T-helper 1 cell (primary cell): ENCODE results near the gene SETD1A.
A peak's percentile ranks its signal among the peaks of the same experiment; 100 is the strongest.
"Not testable (repeated sequence)": the region's sequence is repeated elsewhere in the genome, so short reads cannot be mapped to it uniquely, and the experiment has no call there.

Experiments used
- DNase-seq, 5 donors: peaks; one replicate each; pipeline ENCODE4 v3.0.0-alpha.2; 2012 to 2020

SETD1A gene

DNA sequence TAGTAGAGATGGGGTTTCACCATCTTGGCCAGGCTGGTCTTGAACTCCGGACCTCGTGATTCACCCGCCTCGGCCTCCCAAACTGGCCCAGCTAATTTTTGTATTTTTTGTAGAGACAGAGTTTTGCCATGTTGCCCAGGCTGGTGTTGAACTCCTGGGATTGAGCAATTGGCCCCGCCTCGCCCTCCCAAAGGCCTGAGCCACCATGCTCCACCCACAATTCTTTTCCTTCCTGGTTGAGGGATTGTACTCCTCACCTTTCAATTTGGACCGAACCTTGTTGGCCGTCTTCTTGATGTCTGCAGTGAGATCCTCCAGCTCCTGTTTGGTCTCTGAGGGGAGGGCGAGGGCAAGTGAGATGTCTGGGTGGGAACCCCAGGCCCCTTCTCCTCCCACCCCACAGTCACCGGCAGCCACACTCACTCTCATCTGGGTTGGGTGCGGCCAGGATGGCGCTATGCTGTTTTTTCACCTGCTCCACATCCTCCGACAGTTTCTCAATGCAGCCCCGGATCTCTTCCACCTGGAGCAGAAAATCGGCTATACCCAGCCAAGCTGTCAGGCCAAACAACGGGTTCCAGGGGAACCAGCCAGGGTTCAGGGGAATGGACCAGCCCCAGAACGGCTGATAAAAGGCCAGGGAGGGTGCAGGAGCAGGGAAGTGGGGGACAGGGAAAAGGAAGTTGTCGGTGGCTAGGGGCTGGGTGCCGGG is 43.3 kb downstream of the SETD1A start:
- no peak for DNase-seq

DNA sequence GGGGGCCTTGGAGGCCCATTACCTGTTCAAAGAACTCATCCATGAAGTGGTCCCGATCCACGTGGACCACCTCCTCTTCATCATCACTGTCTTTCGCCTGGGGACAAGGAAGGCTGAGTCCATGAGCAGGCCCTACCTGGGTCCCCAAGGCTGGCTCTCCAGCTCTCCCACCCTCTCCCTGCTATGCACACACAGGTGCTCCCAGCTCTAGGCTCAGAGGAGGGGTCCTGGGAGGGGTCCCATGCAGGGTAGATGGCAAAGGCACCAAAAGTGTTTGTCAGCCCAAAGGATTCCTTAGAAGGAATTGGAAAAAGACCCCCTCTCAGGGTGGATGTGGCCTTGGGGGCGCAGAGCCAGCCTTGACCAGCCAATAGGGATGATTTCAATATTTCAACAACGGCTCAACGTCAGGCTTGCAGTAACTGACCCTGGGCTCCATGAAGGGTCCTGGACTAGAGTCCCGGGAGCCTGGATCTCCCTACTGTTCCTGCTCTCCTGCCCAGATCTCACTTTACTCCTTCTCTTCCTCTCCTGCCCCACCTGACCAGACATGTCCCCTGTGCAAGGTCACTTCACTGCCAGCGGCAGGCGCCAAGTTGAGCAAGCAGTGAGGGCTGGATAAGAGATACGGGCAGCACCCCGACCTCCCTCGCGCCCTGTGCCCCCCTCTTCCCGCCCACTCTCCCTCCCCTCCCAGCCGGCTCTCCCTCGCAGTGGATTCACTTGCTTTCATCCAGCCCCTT is 44.1 kb downstream of the SETD1A start:
- DNase-seq = no peak

DNA sequence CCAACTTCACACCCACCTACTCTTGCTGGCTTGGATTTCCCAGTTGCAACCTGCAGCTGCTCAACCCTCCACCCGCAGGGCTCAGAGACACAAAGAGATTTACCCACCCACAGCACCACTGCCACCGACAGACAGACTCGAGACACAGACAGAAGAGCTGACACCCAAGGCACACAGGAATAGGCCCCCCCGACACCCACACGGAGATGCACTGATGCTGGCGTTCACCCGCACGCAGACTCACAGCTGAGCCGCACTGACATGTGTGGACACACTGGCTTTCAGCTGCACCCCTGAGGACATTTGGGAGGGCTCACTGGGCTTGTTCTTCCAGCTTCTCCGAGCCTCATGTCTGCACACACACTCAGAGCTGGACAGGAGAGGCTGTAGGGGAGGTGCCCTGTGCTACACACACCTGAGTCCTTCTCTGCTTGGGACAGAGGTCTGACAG is 44.7 kb downstream of the SETD1A start:
- DNase-seq = no peak

DNA sequence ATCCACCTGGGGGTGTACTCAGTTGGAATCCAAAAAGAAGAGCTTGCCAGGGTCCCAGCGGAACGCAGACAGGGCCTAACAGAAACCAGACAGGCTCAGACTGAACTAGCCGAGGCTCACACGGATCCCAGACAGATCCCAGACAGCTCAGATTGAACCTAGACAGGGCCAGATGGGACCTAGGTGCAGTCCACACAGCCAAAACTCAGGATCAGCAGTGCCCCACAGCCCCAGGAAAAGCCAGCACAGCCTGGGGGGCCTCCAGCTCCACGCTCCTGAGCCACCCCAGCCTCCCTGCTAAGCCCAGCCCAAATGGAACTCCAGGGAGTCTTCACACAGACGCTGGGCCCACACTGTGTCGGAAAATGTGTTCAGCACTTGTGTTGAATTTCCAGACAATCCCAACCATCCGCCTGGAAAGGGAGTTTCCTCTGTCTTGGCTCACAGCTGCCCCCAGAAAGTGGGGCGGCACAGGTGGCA is 45.3 kb downstream of the SETD1A start:
- no peak for DNase-seq

DNA sequence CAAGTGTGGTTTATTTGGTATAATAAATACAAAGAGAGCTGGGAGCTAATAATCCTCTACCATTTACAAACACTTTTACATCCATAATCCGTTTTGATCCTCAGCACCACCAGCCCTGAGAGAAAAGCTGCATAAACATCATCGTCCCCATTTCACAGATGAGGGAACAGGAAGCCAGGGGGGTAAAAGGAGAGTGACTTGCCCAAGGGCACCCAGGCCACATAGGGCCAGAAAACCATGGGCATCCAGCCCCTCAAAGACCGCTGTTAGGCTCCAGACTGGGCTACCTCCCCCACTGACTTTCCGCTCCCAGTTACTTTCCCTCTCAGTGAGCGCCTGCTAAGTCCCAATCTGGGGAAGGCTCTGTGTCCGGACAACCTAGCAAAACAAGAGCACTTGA is 46.2 kb downstream of the SETD1A start:
- no peak for DNase-seq

DNA sequence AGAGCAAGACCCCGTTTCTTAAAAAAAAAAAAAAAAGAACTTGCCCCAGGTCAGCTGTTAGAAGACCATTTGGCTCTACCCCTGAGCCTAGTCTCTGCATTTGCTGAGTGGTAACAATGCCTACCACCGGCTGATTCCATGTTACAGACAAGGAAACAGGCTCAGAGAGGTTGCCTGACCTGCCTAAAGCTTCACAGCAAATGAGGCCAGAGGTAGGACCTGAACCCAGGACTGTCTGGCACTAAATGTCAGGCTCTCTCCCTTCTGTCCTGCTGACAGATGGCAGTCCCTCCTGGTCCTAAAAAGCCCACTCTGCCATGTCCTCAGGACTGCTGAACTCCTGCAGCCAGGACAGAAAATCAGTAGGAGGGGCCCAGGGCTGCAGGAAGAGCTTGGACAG is 47.1 kb downstream of the SETD1A start:
- DNase-seq = no peak

DNA sequence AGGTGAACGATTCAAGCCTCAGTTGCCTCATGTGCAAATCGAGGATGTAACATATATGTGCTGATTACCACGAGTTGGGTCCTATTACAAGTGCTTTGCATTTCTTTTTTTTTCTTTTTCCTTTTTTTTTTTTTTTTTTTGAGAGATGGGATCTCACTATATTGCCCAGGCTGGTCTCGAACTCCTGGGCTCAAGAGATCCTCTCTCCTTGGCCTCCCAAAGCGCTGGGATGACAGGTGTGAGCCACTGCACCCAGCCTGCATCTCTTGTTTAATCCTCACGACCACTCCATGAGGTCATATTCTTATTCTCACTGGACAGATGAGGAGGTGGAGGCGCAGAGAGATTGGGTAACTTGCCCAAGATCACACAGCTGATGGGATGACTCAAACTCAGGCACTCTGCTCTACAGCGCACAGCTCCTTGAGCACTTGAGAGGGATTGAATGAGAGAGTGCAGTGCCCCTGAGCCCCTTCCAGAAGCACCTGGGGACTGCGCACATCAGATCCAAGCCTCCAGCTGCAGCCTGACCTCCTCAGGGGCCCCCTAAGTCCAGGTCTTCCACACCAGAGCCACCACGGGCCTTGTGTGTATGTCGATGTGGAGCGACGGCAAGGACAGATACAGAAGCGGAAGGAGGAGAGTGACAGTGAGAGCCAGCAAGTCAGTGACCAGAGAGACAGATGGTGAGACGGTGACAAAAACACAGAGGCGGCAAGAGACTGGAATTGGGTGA is 48.0 kb downstream of the SETD1A start:
- no peak for DNase-seq

DNA sequence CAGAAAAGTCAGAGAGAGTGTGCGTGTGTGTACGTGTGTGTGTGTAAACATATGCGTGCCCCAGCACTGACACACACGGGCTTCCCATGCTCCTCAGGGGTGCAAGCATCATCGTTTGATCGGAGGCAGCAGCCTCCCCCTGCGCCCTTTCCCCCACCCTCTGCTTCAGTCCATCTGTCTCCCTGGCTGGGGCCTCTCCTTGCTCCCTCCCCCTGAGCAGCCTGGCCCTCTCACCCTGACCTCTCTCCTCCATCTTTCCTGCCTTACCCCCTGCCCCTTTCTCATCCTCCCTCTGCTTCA is 48.5 kb downstream of the SETD1A start:
- DNase-seq = no peak

DNA sequence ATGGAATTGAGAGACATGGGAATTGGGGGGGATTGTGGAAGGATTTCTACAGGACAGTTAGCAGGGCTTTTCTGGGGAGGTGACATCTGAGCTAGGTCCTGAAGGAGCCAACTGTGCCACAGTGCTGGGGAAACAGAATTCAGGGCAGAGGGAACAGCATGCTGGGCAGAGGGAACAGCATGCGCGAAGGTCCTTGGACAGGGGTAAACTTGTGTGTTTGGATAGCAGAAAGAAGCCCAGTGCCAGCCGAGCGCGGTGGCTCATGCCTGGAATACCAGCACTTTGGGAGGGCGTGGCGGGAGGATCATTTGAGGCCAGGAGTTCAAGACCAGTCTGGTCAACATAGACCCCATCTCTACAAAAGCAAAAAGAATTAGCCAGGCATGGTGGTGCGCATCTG is 49.0 kb downstream of the SETD1A start:
- DNase-seq = no peak

DNA sequence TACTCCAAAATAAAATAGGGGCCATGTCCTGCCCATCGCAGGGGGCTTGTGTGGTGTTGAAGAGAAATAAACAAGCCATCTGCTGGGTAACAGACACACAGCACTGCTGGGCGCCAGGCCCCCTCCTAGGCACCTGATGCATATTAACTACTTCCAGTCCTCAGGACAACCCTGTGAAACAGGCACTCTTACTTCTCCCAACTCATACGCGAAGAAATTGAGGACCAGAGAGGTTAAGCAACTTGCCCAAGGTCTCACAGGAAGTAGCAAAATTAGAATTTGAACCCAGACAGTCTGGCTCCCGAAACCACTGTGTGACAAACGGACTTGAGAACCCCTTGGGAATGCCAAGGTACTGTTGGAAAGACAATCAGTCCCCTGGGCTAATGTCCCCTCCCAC is 50.1 kb downstream of the SETD1A start:
- no peak for DNase-seq

DNA sequence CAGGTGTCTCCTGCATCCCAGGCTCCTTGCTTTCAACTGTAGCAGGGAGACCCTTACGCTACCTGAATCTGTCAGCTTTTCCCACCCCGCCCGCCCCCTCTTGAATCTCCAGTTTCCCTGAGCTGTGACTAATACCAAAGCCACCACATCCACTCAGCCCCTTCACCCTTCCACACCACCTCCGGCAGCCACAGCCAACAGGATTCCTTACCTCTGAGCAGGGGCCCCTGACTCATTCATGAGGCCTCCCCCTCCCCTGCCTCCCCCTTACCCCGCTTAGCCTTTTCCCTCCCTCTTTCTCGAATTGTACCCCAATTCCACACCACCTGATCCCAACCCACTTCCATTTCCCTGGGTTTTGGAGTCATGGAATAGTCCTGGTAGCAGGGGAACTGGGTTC is 50.6 kb downstream of the SETD1A start:
- DNase-seq = no peak

DNA sequence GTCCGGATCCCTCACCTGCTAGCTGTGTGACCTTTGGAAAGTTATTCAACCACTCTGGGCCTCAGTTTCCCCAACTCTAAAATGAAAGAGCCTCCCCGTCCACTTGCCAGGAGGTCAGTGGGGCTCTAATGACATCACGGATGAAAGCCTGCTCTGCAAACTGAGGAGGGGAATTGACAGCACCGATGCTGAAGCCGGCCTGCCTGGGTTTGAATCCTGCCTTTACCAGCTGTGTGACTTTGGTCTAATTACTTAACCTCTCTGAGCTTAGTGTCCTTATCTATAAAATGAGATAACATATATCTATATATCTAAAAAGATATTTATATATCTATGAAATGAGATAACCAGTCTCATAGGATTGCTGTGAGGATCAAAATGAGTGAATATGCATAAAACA is 51.0 kb downstream of the SETD1A start:
- DNase-seq = no peak

DNA sequence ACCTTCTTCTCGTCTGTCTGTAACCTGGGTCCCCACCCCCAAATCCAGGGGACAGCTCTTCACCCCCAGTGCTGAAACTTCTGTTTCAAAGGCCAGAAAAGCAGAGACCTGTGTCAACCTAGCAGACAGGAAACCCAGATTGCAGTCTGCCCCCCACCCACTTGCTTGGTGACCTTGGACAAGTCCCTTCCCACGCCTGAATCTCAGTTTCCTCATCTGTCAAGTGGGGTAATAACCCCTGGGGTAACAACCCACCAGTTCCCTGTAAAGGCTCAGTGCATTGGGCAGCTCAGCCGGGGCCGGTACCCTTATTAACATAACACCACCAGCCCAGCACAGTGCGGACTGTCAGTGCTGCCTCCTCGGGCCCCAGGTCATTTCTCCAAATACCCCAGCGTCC is 51.6 kb downstream of the SETD1A start:
- no peak for DNase-seq

DNA sequence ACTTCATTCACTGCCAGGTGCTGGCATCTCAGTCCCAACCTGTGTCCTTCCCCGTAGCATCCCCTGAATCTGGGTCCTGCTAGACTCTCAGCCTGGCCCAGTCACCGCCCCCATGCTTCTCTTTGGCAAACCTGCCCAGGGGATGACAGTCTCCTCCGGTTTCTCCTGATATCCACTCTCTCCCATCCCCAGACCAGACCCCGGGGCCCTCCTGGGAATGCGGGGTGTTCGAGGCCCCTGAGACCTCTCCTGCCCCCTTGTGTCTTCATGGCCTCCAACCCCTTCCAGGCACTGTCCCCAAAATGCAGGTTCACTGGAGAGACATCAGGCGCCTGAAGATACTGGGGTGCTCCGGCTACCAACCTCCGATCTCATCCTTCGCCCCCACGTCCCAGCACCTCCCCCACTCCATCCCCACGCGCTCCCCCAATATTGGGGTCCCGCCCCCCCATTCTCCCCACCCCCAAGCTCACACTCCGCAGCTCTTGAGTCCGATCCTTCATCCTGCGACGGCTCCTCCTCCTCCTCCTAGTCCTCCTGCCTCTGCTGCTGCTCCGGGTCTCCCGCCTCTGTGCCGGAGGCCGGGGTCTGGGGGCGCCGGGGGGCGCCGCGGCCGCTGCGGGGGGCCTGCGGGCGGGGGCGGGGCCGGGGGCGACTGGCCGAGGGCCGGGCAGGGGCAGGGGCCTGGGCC is 52.5 kb downstream of the SETD1A start:
- DNase-seq = no peak

DNA sequence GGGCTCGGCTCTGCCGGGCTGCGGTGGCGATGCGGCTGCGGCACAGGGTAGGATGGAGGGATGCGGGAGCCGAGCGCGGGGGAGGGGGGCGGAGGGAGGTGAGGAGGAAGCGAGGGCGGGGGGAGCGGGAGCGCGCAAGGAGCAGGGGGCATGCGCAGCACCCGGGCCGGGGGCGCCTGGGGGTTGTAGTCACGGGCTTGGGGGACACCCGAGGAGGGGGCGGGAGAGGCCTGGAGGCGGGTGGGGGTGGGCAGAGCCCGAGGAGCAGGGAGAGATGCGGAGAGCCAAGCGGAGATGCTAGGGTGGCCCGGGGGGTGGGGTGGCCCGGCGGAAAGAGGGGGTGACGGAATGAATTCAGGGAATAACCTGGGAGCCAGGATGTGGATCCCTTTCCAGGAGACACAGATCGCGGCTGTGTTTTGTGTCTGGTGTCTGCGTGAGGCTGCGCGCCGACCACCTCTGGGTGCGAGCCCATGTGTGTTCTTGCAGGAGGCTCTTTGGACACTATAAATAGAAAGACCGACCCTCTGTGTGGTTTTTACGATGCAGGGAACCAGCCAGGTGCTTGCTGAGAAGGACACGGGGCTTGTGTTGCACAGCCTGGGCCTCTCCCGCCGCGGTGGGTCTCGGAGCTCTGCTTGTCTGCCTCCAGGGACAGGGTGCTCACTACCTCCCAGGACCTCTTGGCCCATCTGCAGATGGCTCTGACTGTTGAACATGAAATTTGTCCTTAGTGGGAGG is 53.2 kb downstream of the SETD1A start, which contains the start of gene STX1B:
Gene STX1B (minus strand): TSS at position 54 of the 741 bp plus-strand sequence. CDS start 242 bp downstream, outside the sequence.
- peak in 4 of 5 donors; percentile 20 to 41 (median 31) for DNase-seq

DNA sequence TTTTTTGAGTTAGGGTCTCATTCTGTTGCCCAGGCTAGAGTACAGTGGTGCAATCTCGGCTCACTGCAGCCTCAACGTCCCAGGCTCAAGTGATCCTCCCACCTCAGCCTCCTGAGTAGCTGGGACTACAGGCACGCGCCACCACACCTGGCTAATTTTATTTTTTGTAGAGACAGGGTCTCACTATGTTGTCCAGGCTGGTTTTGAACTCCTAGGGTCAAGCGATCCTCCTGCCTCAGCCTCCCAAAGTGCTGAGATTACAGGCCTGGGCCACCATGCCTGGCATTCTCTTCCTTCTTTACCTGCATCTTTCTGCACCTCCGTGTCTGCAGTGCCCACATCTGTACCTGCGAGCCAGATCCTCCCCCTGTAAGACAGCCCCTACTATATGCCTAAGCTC is 54.3 kb downstream of the SETD1A start:
- not testable (repeated sequence) for DNase-seq

DNA sequence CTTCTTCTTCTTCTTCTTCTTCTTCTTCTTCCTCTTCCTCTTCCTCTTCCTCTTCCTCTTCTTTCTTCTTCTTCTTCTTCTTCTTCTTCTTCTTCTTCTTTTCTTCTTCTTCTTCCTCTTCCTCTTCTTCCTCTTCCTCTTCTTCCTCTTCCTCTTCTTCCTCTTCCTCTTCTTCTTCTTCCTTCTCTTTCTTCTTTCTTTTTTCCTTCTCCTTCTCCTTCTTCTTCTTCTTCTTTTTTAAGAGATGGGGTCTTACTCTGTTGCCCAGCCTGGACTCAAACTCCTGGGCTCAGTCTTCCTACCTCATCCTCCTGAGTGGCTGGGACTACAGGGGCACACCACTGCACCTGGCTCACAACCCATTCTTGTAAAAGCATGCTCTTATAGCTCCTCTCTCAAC is 55.7 kb downstream of the SETD1A start:
- DNase-seq = not testable (repeated sequence)

DNA sequence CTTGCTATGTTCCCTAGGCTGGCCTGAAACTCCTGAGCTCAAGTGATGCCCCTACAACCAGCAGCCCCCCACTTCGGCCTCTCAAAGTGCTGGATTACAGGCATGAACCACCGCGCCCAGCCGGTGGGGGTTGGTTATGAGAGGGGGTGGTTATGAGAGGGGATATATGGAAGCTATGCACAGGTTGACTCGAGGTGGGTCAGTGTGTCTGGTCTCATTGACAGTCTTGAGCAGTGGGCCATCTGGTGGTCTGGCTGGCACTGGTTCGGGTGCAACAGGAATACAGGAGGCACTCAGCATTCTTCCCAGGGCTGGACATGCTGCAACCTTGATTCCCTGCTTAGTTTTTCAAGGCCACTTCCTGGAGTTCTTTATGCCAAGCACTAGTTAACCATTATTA is 58.5 kb downstream of the SETD1A start:
- DNase-seq = no peak

DNA sequence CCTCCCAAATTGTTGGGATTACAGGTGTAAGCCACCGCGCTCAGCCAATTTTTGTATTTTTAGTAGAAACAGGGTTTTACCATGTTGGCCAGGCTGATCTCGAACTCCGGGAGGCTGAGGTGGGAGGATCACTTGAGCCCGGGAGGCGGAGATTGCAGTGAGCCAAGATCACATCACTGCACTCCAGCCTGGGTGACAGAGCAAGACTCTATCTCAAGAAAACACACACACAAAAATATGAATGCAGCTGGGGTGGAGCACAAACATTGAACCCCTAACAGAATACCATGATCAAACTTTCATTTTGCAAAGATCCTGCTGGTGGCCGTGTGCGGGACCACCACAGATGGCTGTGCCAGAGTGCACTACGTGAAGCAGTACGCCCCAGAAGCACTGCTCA is 60.2 kb downstream of the SETD1A start:
- not testable (repeated sequence) for DNase-seq

DNA sequence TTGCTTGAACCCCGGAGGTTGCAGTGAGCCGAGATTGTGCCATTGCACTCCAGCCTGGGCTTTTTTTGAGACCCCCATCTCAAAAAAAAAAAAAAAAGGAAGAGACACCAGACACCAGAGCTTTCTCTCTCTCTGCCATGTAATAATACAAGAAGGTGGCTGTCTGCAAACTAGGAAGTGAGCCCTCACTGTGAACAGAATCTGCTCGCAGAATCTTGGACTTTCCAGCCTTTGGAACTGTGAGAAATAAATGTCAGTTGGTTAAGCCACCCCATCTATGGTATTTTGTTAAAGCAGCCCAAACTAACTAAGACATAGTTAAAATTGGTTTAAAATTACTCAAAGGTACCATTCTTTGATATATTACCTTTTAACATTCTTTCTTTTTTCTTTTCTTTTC is 63.0 kb downstream of the SETD1A start:
- no peak for DNase-seq

DNA sequence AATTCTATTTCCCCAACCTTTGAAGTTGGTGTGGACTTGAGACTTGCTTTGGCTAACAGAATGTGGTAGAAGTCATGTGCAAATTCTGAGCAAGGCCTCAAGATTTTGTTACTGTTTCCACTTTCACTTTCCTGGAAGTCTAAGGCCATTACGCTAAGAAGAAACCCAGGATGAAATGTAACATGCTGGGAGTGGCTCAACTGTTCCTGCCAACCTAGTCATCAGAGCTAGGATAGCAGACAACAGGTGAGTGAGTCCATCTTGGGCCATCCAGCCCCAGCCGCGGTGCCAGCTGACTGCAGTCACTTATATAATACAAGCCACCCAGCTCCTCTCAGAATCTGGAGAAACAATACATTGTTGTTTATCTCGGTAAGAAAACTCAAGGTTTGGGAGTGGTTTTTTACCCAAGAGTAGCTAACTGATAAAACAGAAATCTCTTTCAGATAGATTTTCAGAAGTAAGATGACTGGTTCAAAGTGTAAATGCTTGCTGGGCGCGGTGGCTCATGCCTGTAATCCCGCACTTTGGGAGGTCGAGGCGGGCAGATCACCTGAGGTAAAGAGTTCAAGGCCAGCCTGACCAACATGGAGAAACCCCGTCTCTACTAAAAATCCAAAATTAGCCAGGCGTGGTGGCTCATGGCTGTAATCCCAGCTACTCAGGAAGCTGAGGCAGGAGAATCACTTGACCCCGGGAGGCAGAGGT is 65.1 kb downstream of the SETD1A start:
- DNase-seq = no peak

DNA sequence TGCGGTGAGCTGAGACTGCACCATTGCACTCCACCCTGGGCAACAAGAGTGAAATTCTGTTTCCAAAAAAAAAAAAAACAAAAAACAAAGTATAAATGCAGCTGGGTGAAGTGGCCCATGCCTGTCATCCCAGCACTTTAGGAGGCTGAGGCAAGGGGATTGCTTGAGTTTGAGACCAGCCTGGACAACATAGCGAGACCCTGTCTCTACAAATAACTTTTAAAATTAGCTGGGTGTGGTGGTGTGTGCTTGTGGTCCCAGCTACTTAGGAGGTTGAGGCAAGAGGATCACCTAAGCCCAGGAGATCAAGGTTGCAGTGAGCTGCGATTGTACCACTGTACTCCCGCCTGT is 65.7 kb downstream of the SETD1A start:
- no peak for DNase-seq
